Measurements from ENCODE around the gene GGT6.
"Not testable (repeated sequence)": the region's sequence is repeated elsewhere in the genome, so short reads cannot be mapped to it uniquely, and the experiment has no call there.

The GGT6 gene

GRCh38 chr17:4598776-4599504, 38.6 kb upstream of the GGT6 start:
- H3K4me3 ChIP-seq (ENCODE audit: low read depth in 1 of 2, low read length in 2 of 2): no peak overlapping the region
- H3K9me3 ChIP-seq (ENCODE audit: low read length): no peaks in the 10 kb centered on the region
- peaks cover 0 to 4% of the 10 kb centered on the region in 2 donors for H3K27me3 ChIP-seq (ENCODE audit: control insufficient read depth in 1 of 2, insufficient read depth in 2 of 2, low read length in 2 of 2)
- no peak overlapping the region for H3K9ac ChIP-seq (ENCODE audit: low read length)
- H3K36me3 ChIP-seq (ENCODE audit: insufficient read depth, low read length): no peaks in the 10 kb centered on the region
- no peaks in the 10 kb centered on the region for H3K4me1 ChIP-seq (ENCODE audit: insufficient read depth, low read length)
- H3K27ac ChIP-seq (ENCODE audit: low read depth, low read length): no peak overlapping the region

GRCh38 chr17:4597975-4598374, 37.6 kb upstream of the GGT6 start:
- no peak overlapping the region for H3K4me3 ChIP-seq (ENCODE audit: low read depth in 1 of 2, low read length in 2 of 2)
- no peaks in the 10 kb centered on the region for H3K9me3 ChIP-seq (ENCODE audit: low read length)
- no peak overlapping the region for H3K27ac ChIP-seq (ENCODE audit: low read depth, low read length)
- H3K27me3 ChIP-seq (ENCODE audit: control insufficient read depth in 1 of 2, insufficient read depth in 2 of 2, low read length in 2 of 2): peaks cover 0 to 4% of the 10 kb centered on the region in 2 donors
- H3K9ac ChIP-seq (ENCODE audit: low read length): no peak overlapping the region
- no peaks in the 10 kb centered on the region for H3K36me3 ChIP-seq (ENCODE audit: insufficient read depth, low read length)
- no peaks in the 10 kb centered on the region for H3K4me1 ChIP-seq (ENCODE audit: insufficient read depth, low read length)

GRCh38 chr17:4596636-4597380, 36.4 kb upstream of the GGT6 start:
- no peaks in the 10 kb centered on the region for H3K36me3 ChIP-seq (ENCODE audit: insufficient read depth, low read length)
- peaks cover 0 to 4% of the 10 kb centered on the region in 2 donors for H3K27me3 ChIP-seq (ENCODE audit: control insufficient read depth in 1 of 2, insufficient read depth in 2 of 2, low read length in 2 of 2)
- no peak overlapping the region for H3K9ac ChIP-seq (ENCODE audit: low read length)
- no peak overlapping the region for H3K4me3 ChIP-seq (ENCODE audit: low read depth in 1 of 2, low read length in 2 of 2)
- H3K4me1 ChIP-seq (ENCODE audit: insufficient read depth, low read length): no peaks in the 10 kb centered on the region
- H3K27ac ChIP-seq (ENCODE audit: low read depth, low read length): no peak overlapping the region
- no peaks in the 10 kb centered on the region for H3K9me3 ChIP-seq (ENCODE audit: low read length)

DNA sequence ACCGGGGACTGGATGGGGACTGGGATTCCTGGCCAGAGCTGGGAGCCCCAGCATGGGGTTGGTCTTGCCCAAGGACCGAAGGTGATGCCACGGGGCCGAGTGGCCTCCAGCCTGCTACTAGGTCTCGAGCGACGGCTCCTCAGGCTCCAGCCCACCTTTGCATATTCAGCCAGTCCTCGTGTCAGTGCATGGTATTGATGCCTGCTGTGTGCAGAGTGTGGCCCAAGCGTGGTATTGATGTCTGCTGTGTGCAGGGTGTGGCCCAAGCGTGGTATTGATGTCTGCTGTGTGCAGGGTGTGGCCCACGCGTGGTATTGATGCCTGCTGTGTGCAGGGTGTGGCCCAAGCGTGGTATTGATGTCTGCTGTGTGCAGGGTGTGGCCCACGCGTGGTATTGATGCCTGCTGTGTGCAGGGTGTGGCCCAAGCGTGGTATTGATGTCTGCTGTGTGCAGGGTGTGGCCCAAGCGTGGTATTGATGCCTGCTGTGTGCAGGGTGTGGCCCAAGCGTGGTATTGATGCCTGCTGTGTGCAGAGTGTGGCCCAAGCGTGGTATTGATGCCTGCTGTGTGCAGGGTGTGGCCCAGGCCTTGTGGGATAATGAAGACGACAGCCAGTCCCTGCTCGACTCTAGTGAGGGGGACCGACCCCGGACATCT, 35.4 kb upstream of the GGT6 start:
- H3K27ac ChIP-seq (ENCODE audit: low read depth, low read length); H3K9me3 ChIP-seq (ENCODE audit: low read length); H3K9ac ChIP-seq (ENCODE audit: low read length); H3K4me1 ChIP-seq (ENCODE audit: insufficient read depth, low read length); H3K36me3 ChIP-seq (ENCODE audit: insufficient read depth, low read length); H3K4me3 ChIP-seq (ENCODE audit: low read depth in 1 of 2, low read length in 2 of 2); H3K27me3 ChIP-seq (ENCODE audit: control insufficient read depth in 1 of 2, insufficient read depth in 2 of 2, low read length in 2 of 2): not testable (repeated sequence)

DNA sequence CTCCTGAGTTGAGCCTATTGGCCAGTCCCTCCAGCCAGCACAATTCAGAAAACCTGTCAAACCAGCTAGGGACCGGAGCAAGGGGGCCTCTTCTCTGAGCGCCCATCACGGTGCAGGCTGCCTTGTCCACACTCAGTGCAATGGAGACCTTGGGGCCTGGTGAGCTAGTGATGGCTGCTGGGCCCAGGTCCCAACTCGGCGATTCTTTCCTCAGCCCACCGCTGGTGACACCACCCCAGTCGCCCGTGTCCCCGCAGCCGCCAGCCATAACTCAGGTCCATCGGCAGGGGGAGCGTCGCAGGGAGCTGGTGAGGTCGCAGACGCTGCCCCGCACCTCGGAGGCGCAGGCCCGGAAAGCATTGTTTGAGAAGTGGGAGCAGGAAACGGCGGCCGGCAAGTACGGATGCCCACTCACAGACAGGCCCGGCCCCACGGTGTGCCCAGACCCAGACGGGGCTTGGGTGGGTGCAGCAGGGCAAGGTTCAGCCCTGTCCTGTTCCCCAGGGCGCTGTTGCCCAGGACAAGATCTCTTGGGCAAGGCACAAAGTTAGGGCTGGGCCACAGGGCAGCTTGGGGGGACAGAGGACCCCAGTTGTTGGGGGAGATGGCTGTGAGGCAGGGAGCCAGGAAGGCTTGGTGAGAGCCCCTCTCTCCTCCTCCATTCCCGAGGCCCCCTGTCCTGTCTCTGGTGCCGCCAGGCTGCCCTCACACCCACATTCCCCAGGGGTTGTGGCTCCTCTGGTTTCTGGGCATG, 34.7 kb upstream of the GGT6 start:
- Histone ChIP-seq H3K9ac (ENCODE audit: low read length) (no peak overlapping the region), H3K9me3 (ENCODE audit: low read length) (no peaks in the 10 kb centered on the region), H3K4me3 (ENCODE audit: low read depth in 1 of 2, low read length in 2 of 2) (no peak overlapping the region), H3K27ac (ENCODE audit: low read depth, low read length) (no peak overlapping the region), H3K27me3 (ENCODE audit: control insufficient read depth in 1 of 2, insufficient read depth in 2 of 2, low read length in 2 of 2) (peaks cover 0 to 4% of the 10 kb centered on the region in 2 donors), H3K4me1 (ENCODE audit: insufficient read depth, low read length) (no peaks in the 10 kb centered on the region), H3K36me3 (ENCODE audit: insufficient read depth, low read length) (no peaks in the 10 kb centered on the region)

DNA sequence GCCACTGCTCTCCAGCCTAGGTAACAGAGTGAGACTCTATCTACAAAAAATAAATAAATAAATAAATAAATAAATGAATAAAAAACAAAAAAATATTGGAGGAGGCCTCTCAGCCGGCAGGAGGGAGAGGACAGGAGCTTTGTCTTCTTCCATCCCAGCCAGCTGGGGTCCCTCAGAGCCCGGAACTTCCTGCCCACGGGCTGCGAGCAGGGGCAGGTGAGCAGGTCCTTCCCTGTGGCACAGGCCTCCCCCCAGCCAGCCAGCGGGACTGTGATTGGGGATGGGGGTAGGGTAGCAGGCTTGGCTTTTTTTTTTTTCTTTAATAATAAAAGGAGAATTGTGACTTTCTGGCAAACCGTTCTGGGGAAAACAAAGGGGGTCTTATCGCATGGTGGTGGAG, 34.0 kb upstream of the GGT6 start:
- H3K27ac ChIP-seq (ENCODE audit: low read depth, low read length): no peak overlapping the region
- H3K27me3 ChIP-seq (ENCODE audit: control insufficient read depth in 1 of 2, insufficient read depth in 2 of 2, low read length in 2 of 2): peaks cover 0 to 4% of the 10 kb centered on the region in 2 donors
- no peak overlapping the region for H3K4me3 ChIP-seq (ENCODE audit: low read depth in 1 of 2, low read length in 2 of 2)
- no peak overlapping the region for H3K9ac ChIP-seq (ENCODE audit: low read length)
- no peaks in the 10 kb centered on the region for H3K4me1 ChIP-seq (ENCODE audit: insufficient read depth, low read length)
- no peaks in the 10 kb centered on the region for H3K9me3 ChIP-seq (ENCODE audit: low read length)
- no peaks in the 10 kb centered on the region for H3K36me3 ChIP-seq (ENCODE audit: insufficient read depth, low read length)

- no peak overlapping the region for H3K27ac ChIP-seq (ENCODE audit: low read depth, low read length)
- no peaks in the 10 kb centered on the region for H3K9me3 ChIP-seq (ENCODE audit: low read length)
- peaks cover 0 to 4% of the 10 kb centered on the region in 2 donors for H3K27me3 ChIP-seq (ENCODE audit: control insufficient read depth in 1 of 2, insufficient read depth in 2 of 2, low read length in 2 of 2)
- H3K4me1 ChIP-seq (ENCODE audit: insufficient read depth, low read length): no peaks in the 10 kb centered on the region
- H3K4me3 ChIP-seq (ENCODE audit: low read depth in 1 of 2, low read length in 2 of 2): no peak overlapping the region
- no peak overlapping the region for H3K9ac ChIP-seq (ENCODE audit: low read length)
- H3K36me3 ChIP-seq (ENCODE audit: insufficient read depth, low read length): no peaks in the 10 kb centered on the region
Observed at GRCh38 chr17:4593021-4593421, 32.6 kb upstream of the GGT6 start.

GRCh38 chr17:4592240-4593005, 32.0 kb upstream of the GGT6 start:
- Histone ChIP-seq H3K4me1 (ENCODE audit: insufficient read depth, low read length) (no peaks in the 10 kb centered on the region), H3K36me3 (ENCODE audit: insufficient read depth, low read length) (no peaks in the 10 kb centered on the region), H3K27me3 (ENCODE audit: control insufficient read depth in 1 of 2, insufficient read depth in 2 of 2, low read length in 2 of 2) (peaks cover 0 to 4% of the 10 kb centered on the region in 2 donors), H3K4me3 (ENCODE audit: low read depth in 1 of 2, low read length in 2 of 2) (no peak overlapping the region), H3K9me3 (ENCODE audit: low read length) (no peaks in the 10 kb centered on the region), H3K9ac (ENCODE audit: low read length) (no peak overlapping the region), H3K27ac (ENCODE audit: low read depth, low read length) (no peak overlapping the region)

- Histone ChIP-seq H3K9ac (ENCODE audit: low read length) (no peak overlapping the region), H3K27ac (ENCODE audit: low read depth, low read length) (no peak overlapping the region), H3K4me1 (ENCODE audit: insufficient read depth, low read length) (no peaks in the 10 kb centered on the region), H3K9me3 (ENCODE audit: low read length) (no peaks in the 10 kb centered on the region), H3K36me3 (ENCODE audit: insufficient read depth, low read length) (no peaks in the 10 kb centered on the region), H3K4me3 (ENCODE audit: low read depth in 1 of 2, low read length in 2 of 2) (no peak overlapping the region), H3K27me3 (ENCODE audit: control insufficient read depth in 1 of 2, insufficient read depth in 2 of 2, low read length in 2 of 2) (peaks cover 0 to 1% of the 10 kb centered on the region in 2 donors)
Observed at GRCh38 chr17:4591529-4591928, 31.2 kb upstream of the GGT6 start.

DNA sequence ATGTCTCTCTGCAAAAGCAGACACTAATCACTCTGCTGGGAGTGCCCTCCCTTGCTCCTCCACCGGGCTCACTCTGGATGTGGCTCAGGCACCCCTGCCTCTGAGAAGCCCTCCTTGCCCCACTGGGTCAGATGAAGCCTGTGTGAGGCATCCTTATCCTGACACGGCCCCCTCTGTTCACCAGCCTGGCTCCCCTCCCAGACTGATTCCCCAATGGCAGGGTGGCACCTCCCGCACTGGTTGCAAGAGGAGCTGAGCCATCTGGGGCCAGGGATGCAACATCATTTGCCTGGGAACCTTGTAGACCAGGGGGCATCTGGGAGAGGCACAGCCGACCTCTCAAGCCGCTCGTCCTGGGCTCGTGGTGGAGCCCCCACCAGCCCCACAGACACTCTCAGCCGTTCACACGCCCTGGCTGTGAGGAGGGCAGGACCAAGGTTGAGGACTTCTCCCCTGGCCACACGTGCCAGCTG, 30.6 kb upstream of the GGT6 start:
- no peaks in the 10 kb centered on the region for H3K27me3 ChIP-seq (ENCODE audit: control insufficient read depth in 1 of 2, insufficient read depth in 2 of 2, low read length in 2 of 2)
- no peaks in the 10 kb centered on the region for H3K4me1 ChIP-seq (ENCODE audit: insufficient read depth, low read length)
- no peaks in the 10 kb centered on the region for H3K9me3 ChIP-seq (ENCODE audit: low read length)
- H3K27ac ChIP-seq (ENCODE audit: low read depth, low read length): no peak overlapping the region
- no peak overlapping the region for H3K9ac ChIP-seq (ENCODE audit: low read length)
- H3K36me3 ChIP-seq (ENCODE audit: insufficient read depth, low read length): no peaks in the 10 kb centered on the region
- H3K4me3 ChIP-seq (ENCODE audit: low read depth in 1 of 2, low read length in 2 of 2): no peak overlapping the region
